HL-60 (cell line): ENCODE data around the gene RFESD.

Experiments
- DNase-seq, 2 experiments: peaks; one replicate each; pipeline ENCODE4 v3.0.0-alpha.2; 2010 to 2020; ENCODE audit warnings: low read depth in 1 of 2, low spot score in 1 of 2
- H3K27ac ChIP-seq: fragments of 250-450 bp; sonication (Bioruptor Pico); replicated peaks from 2 replicates; pipeline ENCODE4 v1.5.1; 2020; ENCODE audit warnings: mild to moderate bottlenecking, moderate library complexity
- H3K27me3 ChIP-seq: fragments of 250-450 bp; sonication (Bioruptor Pico); 2 replicates; pipeline ENCODE4 v1.5.1; 2021; ENCODE audit warnings: mild to moderate bottlenecking, moderate library complexity; ENCODE audit not compliant: insufficient read depth, poor library complexity, severe bottlenecking
- H3K4me3 ChIP-seq: replicated peaks from 2 replicates; pipeline ENCODE4 v1.5.1; 2011; ENCODE audit warnings: mild to moderate bottlenecking, control low read depth, low read length; ENCODE audit not compliant: insufficient read depth
- CTCF ChIP-seq: IDR thresholded peaks from one replicate; pipeline ENCODE4 v1.5.1; 2011; ENCODE audit warnings: low read length, control low read depth, inconsistent platforms; ENCODE audit not compliant: insufficient read depth
- GABPA ChIP-seq: IDR thresholded peaks from 2 replicates; pipeline ENCODE4 v1.6.1; 2012; ENCODE audit warnings: low read depth
- POLR2AphosphoS5 ChIP-seq: IDR thresholded peaks from 2 replicates; pipeline ENCODE4 v1.6.1; 2012; ENCODE audit warnings: low read depth
- REST ChIP-seq: IDR thresholded peaks from 2 replicates; pipeline ENCODE4 v1.6.1; 2012; ENCODE audit warnings: low read depth; ENCODE audit not compliant: insufficient replicate concordance
- SPI1 ChIP-seq: IDR thresholded peaks from 2 replicates; pipeline ENCODE4 v1.6.1; 2012; ENCODE audit warnings: low read depth, mild to moderate bottlenecking, borderline replicate concordance

Gene RFESD

GRCh38 chr5:95682891-95683290 lies 36.3 kb downstream of the RFESD start, which contains the start of gene SPATA9:
Gene SPATA9, minus strand, starts transcription at chr5:95682991. Its CDS starts 137 bp downstream, at chr5:95682854.
- DNase-seq = no peak
- H3K4me3 ChIP-seq = no peak within 1 kb of the TSS
- no peak within 1 kb of the TSS for H3K27ac ChIP-seq
- H3K27me3 ChIP-seq = no peaks in the 10 kb centered on the region
- no peak for TF ChIP-seq REST
- TF ChIP-seq GABPA = no peak
- no peak for TF ChIP-seq POLR2AphosphoS5
- no peak for TF ChIP-seq CTCF
- TF ChIP-seq SPI1 = no peak

GRCh38 chr5:95684361-95684760 lies 37.8 kb downstream of the RFESD start:
- no peak overlapping the region for H3K27ac ChIP-seq
- TF ChIP-seq POLR2AphosphoS5 (no peak), REST (no peak), SPI1 (no peak), CTCF (no peak), GABPA (no peak)
- H3K4me3 ChIP-seq = no peak overlapping the region
- DNase-seq = no peak
- no peaks in the 10 kb centered on the region for H3K27me3 ChIP-seq

- Histone ChIP-seq H3K27me3 (no peaks in the 10 kb centered on the region), H3K27ac (no peak overlapping the region), H3K4me3 (no peak overlapping the region)
- no peak for DNase-seq
- TF ChIP-seq POLR2AphosphoS5 (no peak), REST (no peak), CTCF (no peak), SPI1 (no peak), GABPA (no peak)
These were observed 40.1 kb downstream of the RFESD start for GRCh38 chr5:95686651-95687050.
